NAMALWA (cell line): ENCODE results near the gene PPP1R16B.

Experiments used
- DNase-seq: peaks from one replicate; pipeline ENCODE4 v3.0.0-alpha.2; 2015; ENCODE audit warnings: low spot score

Gene PPP1R16B

DNA sequence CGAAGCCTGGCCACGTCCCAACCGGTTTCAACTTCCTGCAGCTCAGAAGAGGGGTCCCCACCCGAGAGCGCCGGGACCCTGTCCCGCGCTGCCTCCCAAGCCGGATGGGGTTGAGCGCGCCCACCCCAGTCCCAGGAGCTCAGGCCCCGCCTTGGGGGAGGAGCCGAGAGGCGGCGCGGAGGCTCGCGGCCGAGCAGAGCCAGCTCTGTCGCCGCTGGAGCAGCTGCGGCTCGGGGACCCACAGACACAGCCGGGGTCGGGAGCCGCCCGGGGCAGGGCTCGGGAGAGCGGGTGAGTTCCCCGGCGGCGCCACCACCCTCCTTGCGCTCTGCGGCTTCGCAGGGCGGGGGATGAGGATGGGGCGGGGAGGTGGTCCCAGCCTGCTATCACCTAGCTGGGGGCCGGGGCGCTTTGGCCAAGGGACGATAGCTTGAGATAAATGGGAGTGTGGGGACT lies at the start of gene PPP1R16B:
TSS of gene PPP1R16B (plus strand) at position 196 of the 456 bp plus-strand sequence. CDS start 30,229 bp downstream, outside the sequence.
- DNase-seq = peak; percentile 84

DNA sequence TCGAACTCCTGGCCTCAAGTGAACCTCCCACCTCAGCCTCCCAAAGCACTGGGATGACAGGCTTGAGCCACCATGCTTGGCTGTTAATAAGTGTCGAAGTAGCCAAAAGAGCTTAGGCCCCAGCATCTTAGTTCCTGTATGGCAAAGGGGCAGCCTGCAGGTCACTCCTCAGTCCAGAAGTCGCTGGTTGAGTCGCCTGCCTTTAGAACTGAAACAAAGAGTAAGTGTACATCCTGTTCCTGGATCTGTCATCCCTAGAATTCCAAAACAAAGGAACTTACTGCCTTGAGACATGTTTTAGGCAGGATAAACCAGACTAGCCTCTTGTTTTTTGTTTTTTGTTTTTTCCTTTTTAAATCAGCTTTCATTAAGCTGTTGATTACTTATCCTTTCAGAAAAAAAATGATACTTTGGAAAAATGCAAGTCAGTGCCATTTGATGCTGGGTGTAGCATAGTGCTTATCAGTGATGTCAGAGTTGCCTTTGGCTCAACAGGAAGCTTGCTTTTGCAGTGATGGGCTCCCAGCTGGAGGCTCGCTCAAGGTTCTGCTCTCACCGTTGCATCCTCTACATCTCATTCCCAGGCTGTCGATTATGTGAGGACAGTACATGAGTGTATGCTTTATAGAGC lies 48.2 kb upstream of the PPP1R16B start:
- no peak for DNase-seq

DNA sequence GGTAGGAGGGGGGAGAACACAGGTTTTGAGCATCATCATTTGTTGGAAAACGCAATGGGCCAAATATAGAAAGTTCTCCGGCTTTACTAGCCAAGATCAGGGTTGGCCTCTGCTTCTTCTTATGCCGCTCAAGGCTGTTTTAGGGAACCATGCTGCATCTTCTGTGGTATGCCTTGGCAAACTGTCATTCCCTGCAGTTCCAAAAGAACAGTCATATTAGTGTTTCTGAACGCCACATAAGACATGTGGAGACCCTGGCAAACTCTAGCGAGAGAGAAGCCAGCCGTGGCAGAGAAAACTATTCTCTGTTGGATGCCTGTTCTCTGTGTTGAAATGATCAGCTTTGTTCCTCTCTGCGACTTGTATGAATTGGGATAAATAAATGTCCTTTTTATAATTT lies 46.4 kb upstream of the PPP1R16B start:
- no peak for DNase-seq

DNA sequence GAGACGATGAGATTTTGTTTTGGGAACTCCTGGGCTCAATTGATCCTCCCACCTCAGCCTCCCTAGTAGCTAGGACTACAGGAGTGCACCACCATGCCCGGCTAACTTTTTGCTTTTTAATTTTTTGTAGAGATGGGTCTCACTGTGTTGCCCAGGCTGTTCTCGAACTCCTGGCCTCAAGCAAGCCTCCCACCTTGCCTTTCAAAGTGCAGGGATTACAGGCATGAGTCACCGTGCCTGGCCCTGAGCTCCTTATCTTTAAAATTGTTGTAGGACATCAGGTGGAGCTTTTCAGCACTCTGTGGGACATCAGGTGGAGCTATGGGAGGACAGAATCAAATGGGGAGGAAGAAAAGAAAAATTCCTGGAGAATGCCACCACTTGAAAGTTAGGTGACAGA lies 44.5 kb upstream of the PPP1R16B start:
- no peak for DNase-seq

DNA sequence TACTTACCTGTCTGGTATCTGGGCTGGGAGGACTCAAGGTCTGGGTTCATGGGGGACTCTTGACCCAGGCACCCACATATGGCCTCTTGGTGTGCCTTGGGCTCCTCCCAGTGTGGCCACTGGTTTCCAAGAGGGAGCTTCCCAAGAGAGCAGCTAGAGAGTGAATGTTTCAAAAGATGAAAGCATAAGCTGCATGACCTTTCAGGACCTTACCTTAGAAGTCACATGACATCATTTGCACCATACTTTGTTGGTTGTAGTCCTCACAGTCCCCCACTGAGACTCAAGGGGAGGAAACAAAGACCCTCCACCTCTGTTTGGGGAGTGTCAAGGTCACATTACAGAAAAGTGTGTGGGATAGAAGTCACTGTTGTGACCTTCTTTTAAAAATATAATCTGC lies 43.3 kb upstream of the PPP1R16B start:
- no peak for DNase-seq

DNA sequence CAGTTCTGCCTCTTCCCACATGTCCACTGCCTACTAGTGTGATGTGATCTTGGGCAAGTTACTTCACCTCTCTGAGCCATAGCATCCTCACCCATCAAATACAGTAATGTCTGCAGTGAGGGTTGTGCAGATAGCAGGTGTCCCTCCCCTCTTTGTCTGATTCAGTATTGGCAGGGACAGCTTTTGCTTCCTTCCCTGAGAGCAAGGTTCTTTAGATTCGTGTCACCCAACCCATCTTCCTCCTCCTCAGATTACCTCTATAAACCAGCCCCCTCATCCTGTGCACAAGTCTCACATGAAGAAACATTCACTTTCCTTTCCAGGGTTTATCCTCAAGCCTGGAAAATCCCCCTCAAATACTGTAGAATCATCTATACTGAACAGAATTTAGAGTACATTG lies 41.9 kb upstream of the PPP1R16B start:
- no peak for DNase-seq

DNA sequence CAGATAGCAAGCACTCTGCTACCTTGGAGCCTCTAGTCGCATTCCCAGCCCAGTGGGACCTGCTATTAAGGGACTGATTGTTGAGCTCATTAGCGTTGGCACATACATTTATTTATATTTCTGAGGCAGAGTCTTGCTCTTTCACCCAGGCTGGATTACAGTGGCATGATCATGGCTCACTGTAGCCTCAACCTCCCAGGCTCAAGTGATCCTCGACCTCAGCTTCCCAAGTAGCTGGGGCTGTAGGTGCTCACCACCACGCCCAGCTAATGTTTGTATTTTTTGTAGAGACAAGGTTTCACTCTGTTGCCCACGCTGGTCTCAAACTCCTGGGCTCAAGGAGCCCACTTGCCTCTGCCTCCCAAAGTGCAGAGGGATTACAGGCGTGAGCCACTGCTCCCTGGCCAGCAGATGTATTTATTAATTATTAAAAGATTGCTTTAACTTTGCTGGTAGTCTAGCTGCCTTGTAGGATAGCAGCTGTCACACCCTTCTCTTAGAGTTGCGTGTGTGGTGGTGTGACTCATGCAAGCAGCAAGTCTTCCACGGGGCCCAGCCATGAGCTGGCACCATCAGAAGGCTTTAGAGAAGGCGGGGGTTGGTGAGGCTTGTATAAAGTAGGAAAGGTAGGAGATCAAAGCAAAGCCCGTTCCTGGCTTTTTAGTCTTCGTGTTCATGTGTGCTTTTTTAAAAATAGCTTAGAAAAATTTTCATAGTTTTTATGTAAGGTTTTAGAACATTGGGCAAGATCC lies 40.8 kb upstream of the PPP1R16B start:
- DNase-seq = no peak

DNA sequence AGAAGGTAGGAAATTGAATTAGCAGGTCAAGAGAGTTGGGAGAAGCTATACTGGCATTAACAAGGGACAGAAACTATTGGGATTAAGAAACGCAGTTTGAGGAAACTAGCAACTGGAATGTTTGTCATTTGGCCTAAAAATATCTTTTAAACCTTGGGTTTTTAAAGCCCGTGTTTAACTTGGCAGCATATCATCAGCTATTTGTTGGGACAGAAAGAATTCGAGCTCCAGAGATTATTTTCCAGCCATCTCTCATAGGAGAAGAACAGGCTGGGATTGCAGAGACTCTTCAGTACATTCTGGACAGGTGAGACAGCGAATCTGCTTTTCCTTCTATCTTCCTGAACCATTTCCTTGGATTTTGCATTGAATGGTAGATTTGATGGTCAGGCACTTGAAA lies 39.4 kb upstream of the PPP1R16B start:
- no peak for DNase-seq

DNA sequence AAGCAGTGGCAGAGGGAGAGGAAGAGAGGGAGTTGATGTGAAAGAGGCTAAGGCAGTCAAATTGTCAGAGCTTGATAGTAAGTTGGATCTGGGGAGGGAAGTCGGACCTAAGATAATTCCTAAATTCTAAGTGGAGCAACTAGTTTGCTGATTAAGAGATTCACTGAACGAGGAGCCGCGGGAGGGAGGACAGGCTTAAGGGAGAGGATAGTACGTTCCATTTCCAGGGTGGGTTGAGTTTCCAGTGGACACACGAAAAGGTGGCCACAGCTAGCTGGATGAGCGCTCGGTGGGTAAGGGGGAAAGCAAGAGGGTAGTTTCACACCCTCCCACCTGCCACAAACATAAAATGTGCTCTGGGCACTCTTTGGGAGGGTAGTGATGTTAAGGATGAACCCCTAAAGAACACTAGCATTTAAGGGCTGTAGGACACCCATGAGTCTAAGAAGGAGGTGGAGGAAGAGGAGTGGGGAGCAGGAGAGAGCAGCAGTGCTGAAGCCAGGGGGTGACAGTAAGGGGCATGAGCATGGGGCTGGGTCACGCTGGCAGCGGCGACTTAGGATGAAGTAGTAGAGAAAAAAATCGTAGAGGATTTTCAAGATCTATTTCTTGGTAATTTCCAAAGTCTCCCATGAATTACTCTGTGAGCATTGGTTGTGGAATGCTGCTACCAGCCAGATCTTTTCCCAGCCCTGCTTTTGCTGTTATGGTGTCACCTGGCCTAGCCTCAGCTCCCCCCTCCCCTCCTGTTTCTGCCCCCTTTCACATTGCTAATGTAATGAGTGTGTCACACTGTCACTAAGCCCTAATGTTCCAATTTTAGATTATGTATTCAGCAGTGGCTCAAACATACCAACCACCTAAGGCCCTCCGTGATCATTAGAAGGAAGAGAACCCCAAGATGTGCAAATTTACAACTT lies 35.9 kb upstream of the PPP1R16B start:
- DNase-seq = no peak

DNA sequence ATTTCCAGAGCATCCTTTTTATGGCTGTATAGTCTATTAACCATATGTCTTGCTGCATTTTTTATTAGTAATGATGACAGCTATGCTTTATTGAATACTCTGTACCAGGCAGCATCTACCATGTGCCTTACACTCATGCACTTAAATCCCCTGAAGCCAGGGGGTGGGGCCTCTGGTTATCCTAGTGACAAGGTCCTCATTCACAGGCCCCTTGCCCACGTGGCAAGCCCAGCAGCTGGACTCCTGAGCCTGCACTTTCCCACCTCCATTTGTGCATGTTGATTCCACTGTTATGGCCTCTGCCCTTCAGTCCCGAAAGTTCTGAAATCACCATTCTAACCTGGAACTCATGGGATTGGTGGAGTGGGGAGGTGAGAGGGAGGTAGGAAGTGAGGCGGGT lies 35.0 kb upstream of the PPP1R16B start:
- no peak for DNase-seq

DNA sequence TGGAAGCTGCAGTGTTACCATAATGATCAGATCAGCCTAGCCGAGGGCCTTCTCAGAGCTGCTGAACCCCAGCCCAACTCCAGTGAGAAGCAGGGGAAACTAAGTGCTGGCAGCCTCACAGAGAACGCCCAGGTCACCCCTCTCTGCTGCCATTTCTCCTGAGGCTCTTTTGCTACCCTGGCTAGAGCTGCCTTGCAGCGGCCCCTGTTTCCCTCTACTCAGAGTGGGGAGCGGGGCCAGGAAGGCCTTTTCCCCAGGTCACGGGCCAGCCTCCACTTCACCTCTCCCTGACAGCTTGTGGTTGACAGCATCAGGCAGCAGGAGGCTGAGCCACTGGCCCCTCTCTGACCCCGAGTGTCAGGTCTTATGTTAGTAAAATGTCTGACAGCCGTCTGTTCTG lies 34.5 kb upstream of the PPP1R16B start:
- DNase-seq = no peak

DNA sequence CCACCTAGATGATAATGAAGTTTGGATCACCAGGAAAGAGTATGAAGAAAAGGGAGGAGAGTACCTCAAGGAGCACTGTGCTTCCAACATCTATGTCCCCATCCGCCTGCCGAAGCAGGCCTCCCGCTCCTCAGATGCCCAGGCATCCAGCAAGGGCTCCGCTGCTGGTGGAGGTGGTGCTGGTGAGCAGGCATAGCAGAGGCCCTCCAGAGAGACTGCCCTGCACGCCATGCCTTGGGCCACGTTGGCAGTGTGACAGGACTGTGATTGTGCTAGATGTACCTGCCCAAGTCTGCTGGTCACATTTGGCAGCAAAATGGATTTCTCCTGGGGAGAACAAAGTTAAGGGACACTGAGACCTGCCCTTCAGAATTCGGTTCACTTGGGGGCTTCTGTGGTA lies 33.9 kb upstream of the PPP1R16B start:
- no peak for DNase-seq

DNA sequence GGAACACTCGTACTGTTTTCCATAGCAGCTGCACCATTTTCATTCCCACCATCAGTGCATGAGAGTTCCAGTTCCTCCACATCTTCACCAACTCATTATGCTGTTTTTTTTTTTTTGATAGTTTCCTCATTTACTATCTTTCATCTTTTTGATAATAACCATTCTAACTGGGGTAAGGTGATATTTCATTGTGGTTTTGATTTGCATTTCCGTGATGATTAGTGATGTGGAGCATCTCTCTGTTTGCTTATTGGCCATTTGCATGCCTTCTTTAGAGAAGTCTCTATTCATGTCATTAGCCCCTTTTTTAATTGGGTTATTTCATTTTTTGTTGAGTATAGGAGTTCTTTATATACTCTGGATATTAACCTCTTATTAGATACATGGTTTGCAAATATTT lies 31.3 kb upstream of the PPP1R16B start:
- no peak for DNase-seq

DNA sequence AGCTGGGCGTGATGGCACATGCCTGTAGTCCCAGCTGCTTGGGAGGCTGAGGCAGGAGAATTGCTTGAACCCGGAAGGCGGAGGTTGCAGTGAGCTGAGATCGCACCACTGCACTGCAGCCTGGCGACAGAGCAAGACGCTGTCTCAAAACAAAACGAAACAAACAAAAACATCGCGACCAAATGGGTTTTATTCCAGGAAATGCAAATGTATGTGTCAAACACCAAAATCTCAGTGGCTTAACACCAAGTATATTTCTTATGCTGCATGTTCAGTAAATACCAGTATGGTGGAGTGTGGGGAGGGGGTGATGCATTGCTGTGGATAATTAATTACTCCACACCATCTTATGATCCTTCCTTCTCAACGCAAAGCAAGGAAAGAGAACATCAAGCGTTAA lies 29.1 kb upstream of the PPP1R16B start:
- no peak for DNase-seq

DNA sequence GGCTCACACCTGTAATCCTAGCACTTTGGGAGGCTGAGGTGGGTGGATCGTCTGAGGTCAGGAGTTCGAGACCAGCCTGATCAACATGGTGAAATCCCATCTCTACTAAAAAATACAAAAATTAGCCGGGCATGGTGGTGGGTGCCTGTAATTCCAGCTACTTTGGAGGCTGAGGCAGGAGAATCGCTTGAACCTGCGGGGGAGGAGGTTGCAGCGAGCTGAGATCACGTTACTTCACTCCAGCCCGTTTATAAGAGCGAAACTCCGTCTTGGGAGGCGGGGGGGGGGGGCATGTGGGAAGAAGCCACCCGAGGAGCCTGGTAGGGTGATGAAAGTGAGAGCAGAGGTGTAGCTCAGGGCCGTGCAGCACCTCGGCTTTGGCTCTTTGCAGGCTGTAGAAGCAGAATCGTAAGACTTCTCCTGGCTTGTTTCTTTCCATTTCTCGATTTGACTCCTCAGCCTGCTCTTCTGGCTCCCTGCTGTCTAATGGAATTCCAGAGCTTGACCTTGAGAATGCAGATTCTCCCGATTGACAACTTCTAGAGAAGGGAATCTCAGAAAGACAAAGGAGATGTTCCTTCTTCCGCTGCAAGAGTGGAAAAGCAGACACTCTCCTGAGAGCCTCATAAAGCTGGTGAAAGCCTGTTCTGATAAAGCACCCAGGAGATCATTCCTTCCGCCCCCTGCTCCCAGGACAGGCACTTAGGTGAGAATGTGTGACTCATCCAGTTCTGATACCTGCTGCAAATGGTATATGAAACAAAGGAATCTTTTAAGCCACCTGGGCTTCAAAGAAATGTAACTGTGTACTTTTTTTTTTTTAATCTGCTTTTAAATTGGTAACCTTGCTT lies 26.0 kb upstream of the PPP1R16B start:
- no peak for DNase-seq

DNA sequence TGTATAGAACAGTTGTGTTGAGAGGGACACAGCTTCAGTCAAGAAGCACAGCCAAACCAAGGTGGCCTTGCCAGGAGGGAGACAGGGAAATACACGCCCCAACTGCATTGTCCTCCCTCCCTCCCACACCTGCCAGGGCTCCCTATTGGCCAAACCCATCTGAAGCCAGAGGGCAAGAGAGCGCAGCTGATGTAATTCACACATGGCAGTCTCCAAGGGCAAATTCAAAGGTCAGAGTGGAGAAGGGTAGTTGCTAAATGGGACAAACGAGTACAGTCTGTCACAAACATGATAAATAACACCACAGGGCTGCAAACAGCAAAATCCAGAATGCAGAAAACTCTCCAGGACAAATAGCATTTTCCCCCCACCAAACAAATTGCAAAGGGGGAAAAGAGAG lies 23.2 kb upstream of the PPP1R16B start:
- no peak for DNase-seq

DNA sequence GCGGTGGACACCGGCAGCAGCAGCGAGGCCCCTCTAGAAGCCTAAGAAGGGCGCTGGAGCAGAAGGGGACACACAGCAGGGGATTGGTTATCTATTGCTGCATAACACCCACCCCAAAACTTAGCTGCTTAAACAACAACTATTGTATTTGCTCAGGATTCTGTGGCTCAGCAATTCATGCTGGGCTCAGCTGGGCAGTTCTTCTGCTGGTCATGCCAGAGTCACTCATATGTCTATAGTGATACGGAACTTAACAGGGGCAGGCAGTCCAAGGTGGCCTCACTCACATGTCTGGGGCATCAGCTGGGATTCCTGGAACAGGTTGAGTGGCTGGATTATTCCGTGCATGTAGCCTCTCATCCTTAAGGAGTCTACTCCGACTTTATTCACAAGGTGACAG lies 17.6 kb upstream of the PPP1R16B start:
- no peak for DNase-seq

DNA sequence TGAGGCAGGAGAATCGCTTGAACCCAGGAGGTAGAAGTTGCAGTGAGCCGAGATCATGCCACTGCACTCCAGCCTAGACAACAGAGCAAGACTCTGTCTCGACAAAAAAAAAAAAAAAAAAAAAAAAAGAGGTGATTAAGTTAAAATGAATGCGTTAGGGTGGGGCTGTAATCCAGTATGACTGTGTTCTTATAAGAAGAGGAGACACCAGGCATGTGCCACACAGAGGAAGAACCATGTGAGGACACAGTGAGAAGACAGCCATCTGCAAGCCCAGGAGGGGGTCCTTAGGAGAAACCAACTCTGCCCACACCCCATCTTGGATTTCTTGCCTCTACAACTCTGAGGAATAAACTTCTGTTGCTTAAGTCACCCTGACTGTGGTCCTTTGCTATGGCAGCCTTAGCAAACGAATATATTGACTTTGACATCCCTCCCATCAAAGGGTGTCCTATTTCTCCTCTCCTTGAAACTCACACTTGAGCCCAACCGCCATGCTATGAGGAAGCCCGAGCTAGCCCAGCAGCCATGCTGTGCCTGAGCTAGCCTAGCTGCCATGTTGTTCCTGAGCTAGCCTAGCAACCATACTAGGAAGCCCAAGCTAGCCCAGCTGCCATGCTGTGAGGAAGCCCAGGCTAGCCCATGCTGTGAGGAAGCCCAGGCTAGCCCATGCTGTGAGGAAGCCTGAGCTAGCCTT lies 15.8 kb upstream of the PPP1R16B start:
- DNase-seq = no peak

DNA sequence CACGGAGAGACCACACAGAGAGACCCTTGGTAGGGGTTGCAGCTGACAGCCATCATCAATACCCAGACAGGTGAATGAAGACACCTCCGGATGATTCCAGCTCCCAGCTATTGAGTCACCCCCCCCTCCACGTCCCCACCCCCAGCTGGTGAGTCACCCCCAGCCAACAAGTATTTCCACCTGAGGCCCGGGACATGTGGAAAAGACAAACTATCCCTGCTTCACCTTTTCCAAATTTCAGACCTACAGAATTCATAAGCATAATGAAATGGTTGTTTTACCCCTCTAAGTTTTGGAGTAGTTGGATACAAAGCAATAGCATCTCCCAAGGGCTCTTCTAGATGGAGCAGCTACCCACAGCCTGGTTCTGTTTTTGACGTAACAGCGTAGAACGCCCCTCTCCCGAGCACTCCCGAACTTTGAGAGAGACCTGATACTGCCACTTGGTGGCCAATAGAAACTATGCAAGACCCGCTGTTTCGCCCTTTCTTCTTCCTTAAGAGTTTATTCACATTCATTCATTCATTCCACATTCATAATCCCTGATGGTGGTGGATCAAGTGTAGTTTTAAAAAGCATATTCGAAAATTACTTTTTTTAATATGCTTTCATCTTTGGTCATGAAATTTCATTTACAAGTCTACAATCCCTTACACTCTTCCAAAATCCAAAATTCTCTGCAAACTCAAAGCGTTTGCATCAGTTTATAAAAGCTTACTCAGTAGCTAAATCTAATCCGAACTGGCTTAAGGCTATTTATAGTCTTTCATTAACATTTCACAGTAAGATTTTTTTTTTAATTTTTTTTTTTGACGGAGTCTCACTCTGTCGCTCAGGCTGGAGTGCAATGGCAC lies 15.1 kb upstream of the PPP1R16B start:
- DNase-seq = peak; percentile 72

DNA sequence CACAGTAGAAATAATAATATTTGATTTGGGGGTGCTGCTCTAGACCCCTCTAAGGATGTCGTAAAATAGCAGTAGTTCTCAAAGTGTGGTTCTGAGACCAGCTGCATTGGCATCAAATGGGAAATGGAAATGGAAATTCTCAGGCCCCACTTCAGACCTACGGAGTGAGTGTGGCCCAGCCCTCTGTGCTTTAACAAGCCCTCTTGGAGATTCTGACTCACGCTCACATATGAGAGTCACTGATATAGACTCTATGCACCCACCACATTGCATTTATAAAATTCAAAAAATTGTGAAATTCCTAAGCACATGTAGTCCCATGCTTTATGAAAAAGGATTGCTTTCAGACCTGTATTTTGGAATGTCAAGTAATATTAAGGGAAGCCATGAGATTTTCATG lies 14.2 kb upstream of the PPP1R16B start:
- DNase-seq = no peak
